Ecto neural progenitor cell (in vitro differentiated cells): ENCODE measurements around the gene HMGXB4.
A peak's percentile ranks its signal among the peaks of the same experiment; 100 is the strongest.

Experiments used
- DNase-seq: peaks from one replicate; pipeline ENCODE4 v3.0.0-alpha.2; 2018; ENCODE audit warnings: low spot score

Gene HMGXB4

DNA sequence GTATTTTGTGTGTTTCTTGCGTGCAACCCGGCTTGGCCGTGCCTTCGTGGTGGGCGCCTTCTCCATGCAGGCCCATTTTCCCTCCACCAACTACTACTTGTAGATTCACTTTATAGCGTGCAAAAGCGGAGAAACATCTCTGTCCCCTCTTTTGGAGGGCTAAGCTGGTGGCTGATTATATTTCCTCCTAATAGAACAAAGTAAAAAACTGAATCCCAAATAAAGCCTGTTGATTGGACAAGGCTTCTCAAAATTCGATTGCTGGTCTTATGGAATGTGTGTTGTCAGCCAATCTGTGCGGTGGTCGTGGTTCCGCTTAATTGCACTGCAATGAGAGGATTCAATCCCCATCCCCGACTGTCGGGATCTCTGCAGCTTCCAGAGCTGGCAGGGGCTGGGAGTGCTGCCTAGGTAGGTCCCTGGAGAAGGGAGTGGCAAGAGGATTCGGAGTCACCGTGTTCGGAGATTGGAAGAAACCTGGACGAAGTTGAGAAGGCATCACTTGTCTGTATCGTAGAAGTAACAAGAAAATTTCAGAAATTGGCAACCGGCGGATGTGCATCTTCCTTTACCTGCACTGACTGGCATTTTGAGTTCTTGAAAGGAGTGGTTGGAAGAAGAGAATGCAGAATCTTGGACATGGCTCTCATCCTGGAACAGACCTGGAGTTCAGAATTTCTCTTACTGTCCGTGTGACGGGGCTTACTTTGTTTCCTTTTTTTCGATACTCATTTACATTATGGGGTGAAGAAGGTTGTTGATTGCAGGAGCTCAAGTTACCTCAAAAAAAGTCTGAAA, 1.1 kb downstream of the HMGXB4 start:
- DNase-seq = peak; percentile 77

DNA sequence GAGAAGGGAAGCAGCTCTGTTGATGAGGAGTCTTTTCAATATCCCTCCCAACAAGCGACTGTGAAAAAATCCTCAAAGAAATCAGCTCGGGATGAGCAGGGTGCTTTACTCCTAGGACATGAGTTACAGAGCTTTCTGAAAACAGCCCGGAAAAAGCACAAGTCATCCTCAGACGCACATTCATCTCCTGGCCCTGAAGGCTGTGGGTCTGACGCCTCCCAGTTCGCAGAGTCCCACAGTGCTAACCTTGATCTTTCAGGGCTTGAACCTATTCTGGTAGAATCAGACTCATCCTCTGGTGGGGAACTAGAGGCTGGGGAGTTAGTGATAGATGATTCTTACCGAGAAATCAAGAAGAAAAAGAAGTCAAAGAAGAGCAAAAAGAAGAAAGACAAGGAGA, 7.7 kb downstream of the HMGXB4 start:
- DNase-seq = no peak

DNA sequence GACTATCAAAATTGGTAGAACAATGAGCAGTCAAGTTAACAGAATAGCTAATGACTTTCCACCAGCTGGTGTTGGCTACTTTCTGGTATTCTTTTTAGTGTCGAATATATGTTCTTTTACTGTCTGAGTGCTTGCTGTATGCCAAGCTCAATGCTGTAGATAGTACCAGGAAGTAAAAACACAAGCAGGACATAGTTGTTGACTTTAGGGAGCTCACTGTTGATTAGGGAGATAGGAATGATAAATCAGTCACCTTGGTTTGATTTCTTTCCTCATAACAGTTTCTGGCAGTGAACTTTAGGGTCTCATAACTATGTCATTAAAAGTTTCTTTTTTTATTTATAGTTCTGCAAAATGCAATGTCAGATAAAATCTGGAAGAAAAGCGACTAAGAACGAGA, 9.0 kb downstream of the HMGXB4 start:
- DNase-seq = no peak

DNA sequence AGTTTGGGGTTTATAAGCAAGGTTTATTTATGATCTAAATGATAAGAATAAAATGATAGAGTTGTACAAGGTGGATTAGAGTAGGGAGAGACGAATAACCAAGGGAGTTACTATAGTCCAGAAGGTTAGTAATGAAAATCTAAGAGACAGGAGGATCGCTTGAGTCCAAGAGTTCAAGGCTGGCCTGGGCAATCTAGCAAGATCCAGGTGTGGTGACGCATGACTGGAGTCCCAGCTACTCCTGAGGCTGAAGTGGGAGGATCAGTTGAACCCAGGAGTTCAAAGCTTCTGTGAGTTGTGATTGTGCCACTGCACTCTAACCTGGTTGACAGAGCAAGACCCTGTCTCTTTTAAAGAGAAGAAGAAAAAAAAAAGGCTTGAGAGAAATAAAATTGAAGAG, 12.3 kb downstream of the HMGXB4 start:
- no peak for DNase-seq

DNA sequence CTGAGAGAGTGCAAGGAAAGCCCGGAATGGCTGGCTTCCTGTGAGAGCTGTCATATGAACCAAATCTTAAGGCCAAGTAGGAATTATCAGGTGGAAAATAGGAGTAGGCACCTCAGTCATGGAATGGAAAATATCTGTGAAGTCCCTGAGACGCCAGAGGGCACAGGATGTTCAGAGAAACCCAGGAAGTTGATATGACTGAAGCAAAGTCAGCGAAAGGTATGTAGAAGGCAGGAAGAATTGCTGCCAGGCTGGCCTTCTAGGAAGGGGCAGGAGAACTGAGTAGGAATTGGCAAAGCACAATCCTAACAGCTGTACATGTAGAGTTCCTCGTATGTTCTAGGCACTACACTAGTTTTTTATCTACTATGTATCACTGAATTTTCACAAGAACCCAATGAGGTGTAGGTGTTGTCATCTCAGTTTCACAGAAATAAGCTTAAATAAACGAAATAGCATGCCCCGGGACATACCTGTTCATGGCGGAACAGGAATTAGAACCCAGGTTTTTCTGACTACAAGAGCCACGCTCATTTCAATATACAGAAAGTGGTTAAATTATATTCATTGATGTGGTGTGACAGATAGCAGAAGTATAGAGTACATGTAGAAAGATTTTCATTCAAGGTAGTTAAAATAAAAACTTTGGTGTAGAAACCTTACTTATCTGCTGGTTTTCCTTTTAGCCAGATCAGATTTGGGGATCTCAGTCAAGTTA, 17.0 kb downstream of the HMGXB4 start:
- DNase-seq = no peak

DNA sequence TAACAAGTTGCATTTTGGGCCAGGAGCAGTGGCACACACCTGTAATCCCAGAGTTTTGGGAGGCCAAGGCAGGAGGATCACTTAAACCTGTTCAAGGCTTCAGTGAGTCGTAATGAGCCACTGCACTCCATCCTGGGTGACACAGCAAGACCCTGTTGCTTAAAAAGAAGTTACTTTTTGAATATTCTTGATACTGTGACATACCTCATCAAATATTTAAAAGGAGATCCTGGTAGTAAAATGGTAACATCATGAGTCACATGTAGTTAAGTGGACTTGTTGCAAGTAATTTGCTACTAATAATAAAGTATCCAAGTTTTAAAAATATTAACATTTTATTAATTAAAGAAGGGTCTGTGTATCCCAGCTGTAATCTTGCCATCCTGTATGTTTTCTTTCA, 18.3 kb downstream of the HMGXB4 start:
- DNase-seq = no peak

DNA sequence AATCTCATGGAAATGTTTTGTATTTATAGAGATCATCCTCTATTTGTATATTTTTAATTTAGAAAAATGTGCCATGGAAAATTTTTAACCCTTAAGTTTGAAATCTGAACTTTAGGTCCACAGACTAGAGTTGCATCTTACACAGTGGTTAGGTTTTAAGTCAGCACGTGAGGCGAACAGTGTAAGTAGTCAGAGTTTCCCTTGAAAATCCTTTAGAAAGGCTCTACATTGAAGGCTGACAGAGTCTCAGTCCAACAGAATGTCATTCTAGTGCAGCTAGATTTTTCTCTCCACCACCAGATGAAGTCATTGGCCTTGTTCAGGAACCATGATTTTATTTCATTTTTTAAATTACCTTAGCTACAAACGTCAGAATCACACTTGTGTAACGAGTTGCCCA, 18.7 kb downstream of the HMGXB4 start:
- DNase-seq = no peak

GRCh38 chr22:35288116-35288515, 30.8 kb downstream of the HMGXB4 start:
- no peak for DNase-seq

DNA sequence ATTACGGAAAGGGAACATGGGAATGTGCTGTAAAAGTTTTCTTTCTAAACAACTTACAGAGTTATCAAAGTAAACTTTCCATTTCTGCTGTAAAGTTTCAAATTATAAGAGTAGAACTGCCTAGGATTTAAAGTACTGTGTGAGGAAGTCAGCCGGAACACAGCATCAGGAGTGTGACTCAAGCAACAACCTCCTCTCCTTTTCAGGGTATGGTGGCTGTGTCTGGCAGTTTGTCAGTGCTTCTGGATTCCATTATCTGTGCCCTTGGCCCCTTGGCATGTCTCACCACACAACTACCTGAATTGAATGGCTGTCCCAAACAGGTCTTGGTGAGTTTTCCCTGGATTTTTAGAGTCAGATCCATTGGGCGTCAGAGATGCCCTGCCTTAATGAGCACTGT, 35.5 kb downstream of the HMGXB4 start:
- DNase-seq = no peak

DNA sequence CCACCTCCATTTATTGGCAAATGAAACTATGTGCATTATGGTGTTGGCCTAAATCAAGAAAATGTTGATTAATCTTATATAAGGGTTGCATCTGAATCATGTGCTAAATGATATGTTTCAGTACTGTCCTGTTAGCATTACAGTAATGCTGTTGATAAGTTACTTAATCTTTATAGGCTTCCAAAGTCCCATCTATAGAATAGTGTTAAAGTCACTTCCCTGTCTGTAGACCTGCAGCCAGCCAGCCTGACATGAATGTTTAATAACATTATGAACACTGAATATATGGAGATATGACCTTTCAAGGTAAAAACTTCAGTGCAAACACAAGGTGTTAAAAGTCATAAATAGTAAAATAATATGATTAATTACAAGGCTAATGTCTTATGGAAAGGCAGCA, 38.8 kb downstream of the HMGXB4 start:
- no peak for DNase-seq

GRCh38 chr22:35299217-35299672, 42.0 kb downstream of the HMGXB4 start:
- DNase-seq = no peak

DNA sequence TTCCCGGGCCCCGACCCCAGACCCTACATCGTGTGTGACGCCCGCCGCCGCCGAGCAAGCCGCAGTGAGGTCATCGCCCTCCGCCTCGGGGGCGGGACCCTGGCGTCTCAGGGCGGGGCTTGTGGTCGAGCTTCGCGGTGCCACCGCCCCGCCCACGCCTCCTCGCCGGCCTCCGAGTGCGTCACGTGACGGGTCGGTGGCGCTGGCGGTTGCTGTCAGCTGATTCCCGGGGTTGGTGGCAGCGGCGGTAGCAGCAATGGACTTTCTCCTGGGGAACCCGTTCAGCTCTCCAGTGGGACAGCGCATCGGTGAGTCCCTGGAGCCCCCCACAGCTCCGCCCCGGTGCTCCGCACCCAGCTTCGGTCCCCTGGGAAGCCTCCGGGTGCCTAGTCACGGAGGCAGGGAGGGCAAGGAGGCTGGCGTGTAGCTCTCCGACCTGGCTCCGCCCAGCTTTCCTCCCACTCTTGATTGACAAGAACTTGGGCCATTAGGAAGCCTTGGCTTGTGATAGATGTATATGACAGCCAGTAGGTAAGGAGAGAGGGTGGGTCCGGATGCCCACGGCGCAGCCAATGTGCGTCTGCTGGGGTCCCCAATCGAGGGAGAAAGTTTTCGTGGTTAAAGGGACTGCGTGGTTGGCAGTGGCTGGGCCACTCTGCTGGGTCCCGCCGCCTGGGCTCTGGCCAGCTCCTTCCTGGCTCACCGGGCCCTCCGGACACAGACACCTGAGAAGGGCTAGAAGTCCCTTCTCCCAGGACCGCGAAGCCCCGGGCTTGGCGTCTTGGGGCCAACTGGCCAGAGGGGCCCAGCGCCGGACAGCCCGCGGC, 42.6 kb downstream of the HMGXB4 start, which contains the start of gene TOM1:
TSS of gene TOM1 (plus strand) at position 222 of the 827 bp plus-strand sequence. CDS start at position 257, 35 bp downstream.
- DNase-seq = peak; percentile 99

GRCh38 chr22:35301372-35301874, 44.1 kb downstream of the HMGXB4 start:
- DNase-seq = no peak

DNA sequence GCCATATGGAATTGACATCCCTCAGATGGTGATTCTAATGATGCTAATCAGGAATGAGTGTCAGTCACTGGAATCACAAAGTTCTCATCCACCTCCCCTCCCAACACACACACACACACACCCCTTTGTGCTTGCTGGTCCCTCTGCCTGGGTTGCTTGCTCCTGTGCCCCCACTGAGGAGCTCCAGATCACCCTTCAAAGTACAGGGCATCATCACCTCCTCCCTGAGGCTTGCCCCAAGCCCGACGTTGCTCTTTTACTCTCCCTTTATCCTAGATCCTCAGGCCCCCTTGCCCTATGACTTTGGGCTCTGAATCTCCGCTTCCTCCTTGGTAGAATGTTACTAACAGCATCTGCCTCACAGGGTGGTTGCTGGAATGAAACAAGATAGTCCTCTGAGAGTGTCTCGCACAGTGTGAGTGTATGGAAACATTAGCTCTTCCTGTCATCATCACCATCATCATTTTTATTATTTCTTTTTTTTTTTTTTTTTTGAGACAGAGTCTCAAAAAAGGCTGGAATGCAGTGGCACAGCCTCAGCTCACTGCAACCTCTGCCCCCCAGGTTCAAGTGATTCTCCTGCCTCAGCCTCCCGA, 45.8 kb downstream of the HMGXB4 start:
- DNase-seq = no peak

DNA sequence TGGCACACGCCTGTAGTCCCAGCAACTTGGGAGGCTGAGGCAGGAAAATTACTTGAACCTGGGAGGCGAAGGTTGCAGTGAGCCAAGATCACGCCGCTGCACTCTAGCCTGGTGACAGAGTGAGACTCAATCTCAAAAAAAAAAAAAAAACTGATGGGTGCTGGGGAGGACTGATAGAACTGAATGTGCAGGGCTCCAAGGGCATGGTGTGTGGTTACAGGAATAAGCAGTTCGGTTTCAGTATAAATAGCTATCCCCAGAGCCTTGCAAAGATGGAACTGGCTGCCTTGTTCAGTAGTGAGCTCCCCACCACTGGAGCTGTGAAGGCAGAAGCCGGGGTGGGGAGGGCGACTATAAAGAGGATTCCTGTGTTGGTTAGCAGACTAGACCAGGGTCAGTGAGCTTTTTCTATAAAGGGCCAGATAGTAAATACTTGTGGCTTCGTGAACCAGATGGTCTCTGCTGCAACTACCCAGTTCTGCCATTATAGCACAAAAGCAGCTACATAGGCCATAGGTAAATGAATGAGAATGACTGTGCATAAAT, 48.3 kb downstream of the HMGXB4 start:
- no peak for DNase-seq

DNA sequence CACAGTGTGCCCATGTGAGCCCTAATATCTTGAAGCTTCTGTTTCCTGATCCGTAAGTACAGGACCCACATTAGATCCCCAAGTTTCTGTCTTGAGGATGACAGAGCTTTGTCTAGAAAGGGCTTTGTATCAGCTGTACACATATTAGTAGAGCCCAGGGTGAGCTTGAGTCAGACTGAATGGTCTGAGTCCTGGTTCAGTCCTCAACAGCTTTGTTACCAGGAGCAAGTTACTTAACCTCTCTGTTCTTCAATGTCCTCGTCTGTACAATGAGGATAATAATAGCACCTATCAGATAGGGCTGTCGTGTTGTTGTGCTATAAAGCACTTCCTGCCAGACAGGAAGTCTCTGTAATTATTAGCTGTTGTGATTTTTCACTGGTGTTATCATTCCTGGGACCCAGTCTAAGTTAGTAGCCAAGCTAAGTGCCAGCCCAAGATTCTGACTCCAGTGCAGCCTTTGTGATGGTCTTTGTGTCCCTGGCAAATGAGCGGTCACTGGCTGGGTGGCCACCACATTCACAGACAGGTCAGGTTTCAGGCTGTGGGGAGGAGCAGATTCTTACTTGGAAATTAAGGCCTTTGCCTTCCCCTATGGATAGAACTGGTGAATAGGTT, 49.2 kb downstream of the HMGXB4 start:
- DNase-seq = no peak

- no peak for DNase-seq
These were observed 50.1 kb downstream of the HMGXB4 start for GRCh38 chr22:35307372-35307771.

GRCh38 chr22:35307892-35308291, 50.6 kb downstream of the HMGXB4 start:
- no peak for DNase-seq

DNA sequence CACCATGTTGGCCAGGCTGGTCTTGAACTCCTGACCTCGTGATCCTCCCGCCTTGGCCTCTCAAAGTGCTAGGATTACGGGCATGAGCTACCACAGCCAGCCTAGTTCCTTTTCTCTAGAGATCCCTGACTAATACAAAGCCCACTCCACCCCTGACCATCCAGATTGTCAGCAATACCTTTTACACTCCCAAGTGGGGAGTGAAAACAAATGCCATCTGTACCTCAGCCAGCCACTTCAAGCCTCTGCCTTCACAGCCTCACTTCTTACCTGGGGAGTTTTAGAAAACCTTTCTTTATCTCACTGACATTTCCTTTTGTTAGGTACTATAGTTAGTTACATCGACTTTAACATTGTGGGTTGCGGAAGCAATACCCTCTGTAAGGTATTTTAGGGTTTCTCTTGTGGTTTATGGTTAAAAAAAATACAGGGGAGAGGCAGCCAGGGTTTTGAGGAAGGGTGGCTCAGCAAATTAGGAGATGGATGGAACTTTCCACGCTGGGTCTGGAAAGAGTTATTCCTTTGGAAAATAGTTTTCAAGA, 51.3 kb downstream of the HMGXB4 start:
- no peak for DNase-seq
